HG02943 (cell line): Measurements from ENCODE around the gene PDE4D.
"Not testable (repeated sequence)": the region's sequence is repeated elsewhere in the genome, so short reads cannot be mapped to it uniquely, and the experiment has no call there.

ENCODE experiments used
- ATAC-seq: cut with Tn5 transposase; IDR thresholded peaks from one replicate; pipeline ENCODE4 v1.9.1; 2021; ENCODE audit warnings: mild to moderate bottlenecking, low read depth, moderate library complexity; ENCODE audit not compliant: unreplicated experiment

The PDE4D gene

GRCh38 chr5:59622848-59623247 is 270.7 kb downstream of the PDE4D start:
- no peak for ATAC-seq

DNA sequence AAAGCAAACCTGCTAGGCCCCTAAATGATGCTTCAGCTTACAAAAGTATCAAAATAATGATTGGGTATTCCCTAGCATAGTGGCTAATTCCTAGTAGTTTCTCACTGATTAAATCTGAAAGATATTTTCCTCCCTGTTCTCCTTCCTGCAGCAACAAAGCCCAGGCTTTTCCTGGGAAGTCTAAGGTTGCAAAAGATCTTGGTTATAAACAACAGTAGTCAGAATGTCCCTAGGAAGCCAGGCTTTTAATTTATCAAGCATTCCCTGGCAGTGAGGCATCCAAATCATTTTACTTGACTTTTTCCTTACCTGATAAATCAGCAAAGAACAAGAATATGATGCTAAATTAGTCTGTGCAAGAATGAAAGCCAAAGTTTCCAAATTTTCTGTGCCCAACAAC is 272.0 kb downstream of the PDE4D start:
- no peak for ATAC-seq

DNA sequence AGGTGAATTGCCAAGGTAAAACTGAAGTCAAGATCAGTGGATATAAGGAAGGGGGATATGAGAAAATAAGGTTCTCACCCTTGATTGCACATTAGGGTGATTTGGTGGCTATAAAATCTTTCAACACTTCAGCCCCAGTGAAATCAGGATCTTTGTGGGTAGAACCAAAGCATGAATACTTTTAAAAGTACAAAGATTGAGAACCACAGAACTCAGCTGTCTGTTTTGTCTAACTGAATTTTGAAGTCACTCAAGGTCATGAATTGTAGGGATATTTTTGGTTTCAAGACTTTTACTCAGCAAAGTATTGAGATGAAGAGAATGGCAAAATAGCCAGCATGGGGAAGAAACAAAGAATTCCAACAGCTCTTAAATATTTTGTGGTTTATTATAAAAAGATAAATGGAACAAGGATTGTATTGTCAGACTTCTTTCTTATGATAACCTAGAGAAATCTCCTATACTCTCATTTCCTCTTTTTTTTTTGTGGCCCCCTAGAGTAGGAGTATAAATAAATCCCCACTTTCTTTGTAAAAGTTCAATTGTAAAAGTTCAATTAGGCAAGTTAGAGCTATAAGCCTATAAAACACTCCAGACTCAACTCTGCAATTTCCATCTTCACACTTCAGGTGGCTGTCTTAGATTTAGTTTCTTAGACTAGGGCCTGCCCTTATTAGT is 272.9 kb downstream of the PDE4D start:
- ATAC-seq = no peak

- no peak for ATAC-seq
Observed at GRCh38 chr5:59618644-59619043, 274.9 kb downstream of the PDE4D start.

GRCh38 chr5:59617186-59617771 is 276.2 kb downstream of the PDE4D start:
- ATAC-seq = no peak

GRCh38 chr5:59616413-59616812 is 277.1 kb downstream of the PDE4D start:
- no peak for ATAC-seq

GRCh38 chr5:59615272-59615671 is 278.3 kb downstream of the PDE4D start:
- ATAC-seq = no peak

DNA sequence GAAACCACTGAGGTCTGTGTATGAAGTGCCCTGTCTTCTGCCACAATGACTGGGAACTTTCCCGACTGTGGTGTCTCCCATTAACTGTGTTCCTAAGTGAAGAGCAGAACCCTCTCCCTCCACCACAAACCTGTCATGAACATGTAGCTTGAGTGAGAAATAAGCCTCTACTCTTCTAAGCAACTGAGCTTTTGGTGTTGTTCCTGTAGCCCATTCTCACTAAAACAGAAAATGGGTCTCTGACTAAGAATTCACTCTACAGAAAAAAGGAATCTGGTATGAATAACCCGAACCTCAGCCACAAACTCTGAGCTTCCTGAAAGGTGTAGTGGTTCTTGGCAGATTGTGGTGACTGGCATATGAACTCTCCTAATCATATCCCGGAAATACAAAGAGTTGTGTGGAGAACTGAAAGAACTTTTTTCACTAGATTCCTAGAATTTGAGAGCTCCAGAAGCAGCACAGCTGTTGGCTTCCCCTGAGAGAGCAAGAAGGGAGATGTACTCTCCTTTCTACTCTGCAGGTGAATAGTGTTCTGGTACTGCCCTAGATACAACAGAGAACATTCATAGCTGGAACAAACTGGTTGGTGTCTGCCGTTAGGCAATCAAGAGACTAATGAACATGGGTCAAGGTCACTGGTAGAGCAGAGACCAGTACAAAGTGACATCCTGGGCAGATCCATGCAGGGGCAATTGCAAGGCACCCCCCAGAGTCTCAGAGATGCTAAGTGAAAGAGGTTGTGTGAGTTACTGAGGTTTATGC is 283.8 kb downstream of the PDE4D start:
- ATAC-seq = no peak

DNA sequence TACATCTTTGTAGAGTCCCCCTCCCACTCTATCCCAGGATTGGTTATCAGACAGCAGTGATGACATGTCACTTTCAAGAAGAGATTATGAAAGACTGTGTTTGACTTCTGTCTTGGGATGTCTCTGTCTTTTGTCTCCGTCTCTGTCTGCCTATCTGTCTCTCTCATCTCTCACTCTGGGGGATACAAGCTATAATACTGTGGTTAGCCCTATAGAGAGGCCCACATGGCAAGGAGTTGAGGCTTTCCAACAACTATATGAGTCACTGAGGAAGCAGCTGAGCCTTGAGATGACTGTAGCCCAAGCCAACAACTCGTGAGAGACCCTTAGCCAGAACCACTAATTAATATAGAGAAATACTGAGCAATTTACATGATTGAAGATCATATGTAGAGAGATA is 284.8 kb downstream of the PDE4D start:
- no peak for ATAC-seq

DNA sequence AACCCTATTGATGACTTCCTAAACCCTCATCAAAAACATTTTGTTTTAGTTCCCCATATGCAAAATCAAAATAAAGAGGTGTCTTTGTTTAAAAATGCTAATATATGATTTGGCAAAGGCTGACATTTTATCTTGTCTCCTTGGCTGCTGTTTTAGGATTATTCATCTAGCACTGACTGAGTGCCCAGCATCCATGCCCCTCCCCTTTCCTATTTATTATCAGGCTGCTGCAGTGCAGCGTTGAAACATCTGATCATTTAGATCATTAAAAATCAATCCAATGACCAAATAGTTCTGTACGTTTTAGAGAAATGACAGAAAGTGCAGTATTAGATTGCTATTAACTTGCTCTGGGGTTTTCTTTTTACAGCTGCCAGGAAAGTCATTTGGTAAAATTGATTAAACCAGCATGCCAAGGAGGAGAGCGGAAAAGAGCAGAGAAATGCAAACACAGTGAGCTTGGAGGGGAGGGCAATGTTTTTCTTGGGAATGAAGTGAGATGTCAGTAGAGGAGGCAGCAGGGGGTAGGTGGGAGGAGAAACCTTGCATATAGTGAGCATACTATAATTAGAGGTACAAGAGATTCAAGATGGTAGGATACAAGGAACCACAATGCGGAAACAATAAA is 286.3 kb downstream of the PDE4D start:
- ATAC-seq = no peak

DNA sequence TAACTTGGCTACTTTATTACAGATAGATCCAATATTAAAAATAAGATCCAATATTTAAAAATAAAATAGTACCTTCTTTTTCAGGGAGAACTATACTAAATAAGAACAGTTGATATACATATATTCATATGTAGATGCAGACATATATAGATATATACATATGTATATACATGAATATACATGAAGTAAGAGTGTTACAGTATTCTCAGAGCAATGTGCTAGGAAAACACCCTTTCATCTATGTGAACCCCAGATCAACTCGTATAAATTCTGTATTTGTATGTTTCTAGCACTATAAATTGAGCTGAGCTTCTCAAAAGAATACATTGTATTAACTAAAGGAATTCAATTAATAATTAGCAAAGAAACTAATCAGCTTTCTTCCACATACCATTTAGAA is 287.6 kb downstream of the PDE4D start:
- ATAC-seq = no peak

GRCh38 chr5:59604111-59604510 is 289.4 kb downstream of the PDE4D start:
- no peak for ATAC-seq

DNA sequence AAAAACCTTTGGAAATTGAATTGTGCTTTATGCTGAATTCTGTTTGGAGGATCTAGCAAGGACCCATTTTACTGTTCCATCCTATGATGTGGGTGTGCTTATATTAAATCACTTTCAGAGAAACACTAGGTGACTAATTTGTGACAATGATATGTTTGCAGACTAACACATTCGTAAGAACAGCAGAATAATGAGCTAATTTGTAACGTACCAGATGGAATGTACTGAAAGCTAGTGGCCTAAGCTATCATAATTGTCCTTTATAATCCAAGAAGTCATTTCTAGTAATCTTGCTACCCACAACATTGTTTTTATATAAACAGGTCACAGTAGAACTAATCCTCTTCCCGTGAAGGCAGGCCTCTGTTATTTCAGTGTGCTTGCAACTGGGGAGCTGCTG is 292.5 kb downstream of the PDE4D start:
- ATAC-seq = no peak

DNA sequence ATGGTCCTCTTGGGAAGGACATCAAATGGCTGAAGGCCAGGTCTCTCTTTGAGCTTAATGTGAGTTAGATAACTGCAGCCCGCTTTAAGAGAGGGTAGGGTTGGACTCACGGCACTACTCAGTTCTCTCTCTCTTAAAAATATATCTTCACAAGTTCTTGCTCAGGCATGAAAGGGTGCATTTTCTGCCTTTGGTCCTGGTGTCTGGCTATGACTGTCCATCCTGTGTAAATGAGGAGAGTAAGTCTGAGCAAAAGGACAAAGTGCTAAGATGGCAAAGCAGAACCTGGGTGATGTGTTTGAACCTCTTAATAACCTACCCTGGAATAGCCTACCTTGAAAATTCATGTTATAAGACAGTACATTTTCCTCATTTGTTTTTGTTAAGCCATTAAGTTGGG is 293.4 kb downstream of the PDE4D start:
- no peak for ATAC-seq

DNA sequence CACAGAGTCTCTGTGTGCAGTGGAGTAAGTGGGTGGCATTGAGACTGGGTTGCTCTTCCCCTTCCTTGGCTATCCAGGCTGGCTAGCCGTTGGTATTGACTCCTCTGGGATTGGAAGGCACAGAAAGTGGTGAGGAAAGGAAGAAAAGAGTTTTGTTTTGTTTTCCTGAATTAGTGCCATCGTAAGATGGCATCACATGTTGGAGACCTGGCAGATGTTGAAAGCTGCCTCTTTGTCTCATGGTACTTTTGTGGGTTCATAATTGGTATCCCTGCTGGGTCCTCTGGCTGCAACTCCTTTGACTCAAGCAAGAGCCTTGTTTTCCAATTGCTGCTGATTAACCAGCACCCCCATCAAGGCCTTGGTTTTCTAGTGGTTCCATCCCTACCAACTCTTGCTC is 293.8 kb downstream of the PDE4D start:
- ATAC-seq = no peak

DNA sequence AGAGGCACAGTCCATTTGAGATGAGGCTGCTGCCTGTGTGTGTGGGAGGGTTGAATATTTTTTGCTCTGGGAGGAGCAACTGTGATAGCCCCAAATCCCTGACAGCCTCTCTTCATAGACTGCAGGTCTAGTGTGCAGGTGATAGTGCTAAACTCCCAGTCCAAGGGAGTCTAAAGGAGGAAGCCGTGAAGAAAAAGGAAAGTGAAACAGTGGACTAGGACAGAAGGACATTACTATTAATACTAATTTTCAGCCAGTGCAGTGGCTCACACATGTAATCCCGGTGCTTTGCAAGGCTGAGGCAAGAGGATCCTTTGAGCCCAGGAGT is 295.0 kb downstream of the PDE4D start:
- ATAC-seq = no peak

GRCh38 chr5:59597690-59598546 is 295.6 kb downstream of the PDE4D start:
- ATAC-seq = no peak

- ATAC-seq = no peak
Observed at GRCh38 chr5:59596586-59597350, 296.8 kb downstream of the PDE4D start.

GRCh38 chr5:59594118-59594517 is 299.4 kb downstream of the PDE4D start:
- ATAC-seq = not testable (repeated sequence)

GRCh38 chr5:59593439-59594007 is 300.0 kb downstream of the PDE4D start:
- no peak for ATAC-seq
